Heart left ventricle (tissue), 16 donors: ENCODE data around the gene MPPED2. TPM values are rescaled to one million over a fixed set of nuclear protein-coding genes. Genes with fewer than 3 reads are reported as not detected.

ENCODE experiments used
- ATAC-seq, 4 donors: fragments of 200-7000 bp; cut with Tn5 transposase; one replicate each; pipeline ENCODE4 v1.9.1; 2020 to 2022; ENCODE audit warnings: moderate library complexity in 4 of 4, mild to moderate bottlenecking in 3 of 4, moderate number of reproducible peaks in 1 of 4
- DNase-seq, 5 donors: peaks; one replicate each; pipeline ENCODE4 v3.0.0-alpha.2; 2020
- H3K27ac ChIP-seq, 12 donors: fragments of 200-600 bp; sonication (generic) in 4 of 12; one replicate each; pipeline versions ENCODE4 v1.5.0 to v1.8.0; 2016 to 2022; ENCODE audit warnings: mild to moderate bottlenecking in 2 of 12
- H3K27me3 ChIP-seq, 9 donors: fragments of 200-600 bp; sonication (generic) in 2 of 9; one replicate each; pipeline versions ENCODE4 v1.5.1 to v1.8.0; 2016 to 2022; ENCODE audit warnings: mild to moderate bottlenecking in 3 of 9
- H3K36me3 ChIP-seq, 9 donors: fragments of 200-600 bp; sonication (generic) in 2 of 9; one replicate each; pipeline versions ENCODE4 v1.5.0 to v1.8.0; 2018 to 2022; ENCODE audit warnings: mild to moderate bottlenecking in 2 of 9
- H3K4me1 ChIP-seq, 12 donors: fragments of 200-600 bp; sonication (generic) in 4 of 12; one replicate each; pipeline versions ENCODE4 v1.5.0 to v1.8.0; 2016 to 2022; ENCODE audit warnings: mild to moderate bottlenecking in 3 of 12
- H3K4me3 ChIP-seq, 12 donors: fragments of 200-600 bp; sonication (generic) in 4 of 12; one replicate each; pipeline versions ENCODE4 v1.5.0 to v1.8.0; 2017 to 2022; ENCODE audit warnings: mild to moderate bottlenecking in 9 of 12, moderate library complexity in 4 of 12
- H3K9me3 ChIP-seq, 12 donors: fragments of 200-600 bp; sonication (generic) in 4 of 12; one replicate each; pipeline versions ENCODE4 v1.5.0 to v1.8.0; 2016 to 2022; ENCODE audit warnings: mild to moderate bottlenecking in 1 of 12
- CTCF ChIP-seq, 12 donors: fragments of 200-600 bp; sonication (generic) in 4 of 12; IDR thresholded peaks; one replicate each; pipeline versions ENCODE4 v1.5.0 to v1.8.0; 2018 to 2022; ENCODE audit warnings: antibody characterized with exemption in 12 of 12, mild to moderate bottlenecking in 5 of 12
- POLR2A ChIP-seq, 2 donors: fragments of 450-650 bp; IDR thresholded peaks; one replicate each; pipeline ENCODE4 v1.6.1; 2017; ENCODE audit warnings: antibody characterized with exemption in 2 of 2, mild to moderate bottlenecking in 2 of 2, moderate library complexity in 2 of 2
- WGBS, 4 donors: extraction: QIAGEN DNeasy Blood & Tissue Kit in 2 of 4; methylation state at CpG; one replicate each; pipeline versions ENCODE4 v1.1.5 to v1.1.7; 2013 to 2018; 5-methylcytosine and 5-hydroxymethylcytosine counted together
- intact Hi-C, 10 donors: fragments of 100-400 bp; cut with DNase I; formaldehyde crosslinking; loops; one replicate each; pipeline versions ENCODE4 v1.11.1 to v1.14.2; 2022
- polyA plus RNA-seq, 2 donors: library from polyadenylated mRNA; stranded (reverse); fragments of 200-250 nt; gene quantifications; one replicate each; pipeline ENCODE4 v1.2.3, GENCODE V29; 2013
- total RNA-seq, 9 donors: library from RNA; depleted of rRNA in 2 of 9; stranded (reverse); fragments of >200 nt in 2 of 9; fragmentation: NEBNext Ultra II Directional in 3 of 9; extraction: Animal tissue kit (Norgen Biotek cat#: 25700) in 3 of 9; gene quantifications; one replicate each; pipeline versions ENCODE4 v1.1.0 to v1.2.4, GENCODE V29; 2016 to 2023
- donor health status: ischemic (EF 13 %, LVEDD 7.1; RV severe dilation, severe dysfunction).
- donor health status: healthy with polysubstance abuse.
- donor health status: DM: no; HTN: yes; CAD: no.
- donor health status: DM: no; HTN: no; CAD: no.
- donor health status: ischemic (EF 25% LVEDD 6.9; RV normal size, moderate dysfunction).
- donor health status: ischemic (EF 25% LVEDD 5.7; RV mildly dilated, moderate dysfunction).
- donor health status: healthy.
- donor health status: DM: yes; HTN: yes; CAD: no.
- donor health status: ischemic (EF 35%, LVEDD 5.7; RV mildly dilated, moderate dysfunction).
- donor health status: nonischemic (EF 11% LVEDD 7.7; RV severe dilation, severe dysfunction).
- donor health status: DM: yes; HTN: yes; CAD: no.
- donor health status: PGD.
- donor health status: ischemic (EF 29% LVEDD 5.4; RV normal size, mild dysfunction).
- donor health status: nonischemic (EF 23%, LVEDD 6.1; RV moderate dilation, normal function).

The MPPED2 gene
- total and polyA plus RNA-seq, 11 donors = 2.7 to 14.3 (median 8.4) TPM

- intact Hi-C loops = loop anchor here in 2 of 10 donors (10.0 kb wide), 1 partner anchor 106 kb away; the partner anchor contains the start of gene MPPED2 (in 2 of the 2)
- H3K27ac ChIP-seq = peak overlapping the region; percentile 43 to 82 (median 64)
- 6 to 20% (median 11%) methylated on average over 3 of the region's 3 CpGs for WGBS, 4 donors
- H3K27me3 ChIP-seq = no peaks in the 10 kb centered on the region
- H3K4me3 ChIP-seq = peak overlapping the region in 1 of 12 donors; percentile 0
- DNase-seq (peak; percentile 62 to 85 (median 77)), ATAC-seq (peak; percentile 92 to 95 (median 94))
- H3K4me1 ChIP-seq = peaks cover 8 to 73% (median 33%) of the 10 kb centered on the region in 12 donors
- TF ChIP-seq CTCF (IDR thresholded peaks at IDR 0.05) = no peak
- TF ChIP-seq POLR2A (IDR thresholded peaks at IDR 0.05) = peak in 1 of 2 donors; percentile 19
- H3K9me3 ChIP-seq = no peaks in the 10 kb centered on the region
- H3K36me3 ChIP-seq = no peaks in the 10 kb centered on the region
These were observed 107.2 kb downstream of the MPPED2 start for GRCh38 chr11:30478923-30479322.

GRCh38 chr11:30477061-30477460 lies 109.1 kb downstream of the MPPED2 start:
- H3K4me3 ChIP-seq = no peak overlapping the region
- intact Hi-C loops = loop anchor here in 2 of 10 donors (10.0 kb wide), 1 partner anchor 108 kb away; the partner anchor contains the start of gene MPPED2 (in 2 of the 2)
- TF ChIP-seq CTCF (IDR thresholded peaks at IDR 0.05) = no peak
- TF ChIP-seq POLR2A (IDR thresholded peaks at IDR 0.05) = no peak
- H3K36me3 ChIP-seq = no peaks in the 10 kb centered on the region
- DNase-seq (no peak), ATAC-seq (no peak)
- H3K4me1 ChIP-seq = peaks cover 8 to 55% (median 28%) of the 10 kb centered on the region in 12 donors
- H3K27me3 ChIP-seq = no peaks in the 10 kb centered on the region
- H3K27ac ChIP-seq = no peak overlapping the region
- H3K9me3 ChIP-seq = no peaks in the 10 kb centered on the region

DNA sequence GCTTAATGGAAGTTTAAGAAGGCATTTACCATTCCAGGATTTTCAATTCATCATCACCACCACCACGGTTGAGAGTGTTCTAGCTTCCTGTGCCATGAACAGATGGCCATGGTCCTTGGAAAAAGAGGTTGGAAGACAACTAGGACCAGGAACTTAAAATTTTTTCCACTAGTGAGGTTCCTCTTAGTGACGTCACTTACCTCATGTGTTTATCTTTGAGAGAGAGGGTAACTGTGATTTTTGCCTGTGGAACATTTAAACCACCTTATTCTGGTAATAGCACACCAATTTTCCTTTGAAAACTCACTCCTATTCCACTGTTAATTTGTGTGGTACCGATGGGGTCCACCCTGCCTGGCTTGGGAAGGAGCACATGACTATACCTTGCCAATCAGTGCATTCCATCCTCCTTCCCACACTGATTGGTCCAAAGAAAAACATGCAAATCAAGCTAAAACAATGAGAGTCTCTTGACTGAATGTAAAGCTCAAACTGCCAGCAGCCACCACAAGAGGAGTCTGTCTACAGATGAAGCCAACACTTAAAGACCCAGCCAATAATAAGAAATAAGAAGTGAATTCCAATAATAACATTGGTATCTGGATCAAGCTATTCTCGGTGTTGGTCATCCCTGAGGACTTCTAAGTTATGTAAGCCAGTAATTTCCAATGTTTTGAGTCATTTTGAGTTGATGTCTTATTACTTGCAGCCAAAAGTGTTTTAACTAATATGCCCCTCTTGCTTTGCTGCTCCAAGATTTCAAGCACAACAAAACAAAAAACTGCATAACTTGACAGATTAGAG lies 111.8 kb downstream of the MPPED2 start:
- ATAC-seq (peak in 2 of 4 donors; percentile 8 to 14), DNase-seq (no peak)
- Histone ChIP-seq H3K4me1 (peaks cover 0 to 36% (median 16%) of the 10 kb centered on the region in 12 donors), H3K4me3 (no peak overlapping the region), H3K36me3 (no peaks in the 10 kb centered on the region), H3K9me3 (no peaks in the 10 kb centered on the region), H3K27me3 (no peaks in the 10 kb centered on the region), H3K27ac (no peak overlapping the region)
- TF ChIP-seq POLR2A (IDR thresholded peaks at IDR 0.05) (no peak), CTCF (IDR thresholded peaks at IDR 0.05) (peak in 1 of 12 donors; percentile 9)
- WGBS, 4 donors = 61 to 75% (median 67%) methylated on average over 4 of the region's 4 CpGs
- intact Hi-C loops = loop anchor here in 2 of 10 donors (10.0 kb wide), 1 partner anchor 110 kb away; the partner anchor contains the start of gene MPPED2 (in 2 of the 2)

GRCh38 chr11:30471244-30471643 lies 114.9 kb downstream of the MPPED2 start:
- no peaks in the 10 kb centered on the region for H3K9me3 ChIP-seq
- H3K27ac ChIP-seq = no peak overlapping the region
- no peaks in the 10 kb centered on the region for H3K36me3 ChIP-seq
- peaks cover 4 to 31% (median 16%) of the 10 kb centered on the region in 12 donors for H3K4me1 ChIP-seq
- no peaks in the 10 kb centered on the region for H3K27me3 ChIP-seq
- intact Hi-C loops = loop anchor here in 2 of 10 donors (10.0 kb wide), 1 partner anchor 114 kb away; the partner anchor contains the start of gene MPPED2 (in 2 of the 2)
- TF ChIP-seq POLR2A (IDR thresholded peaks at IDR 0.05) (no peak), CTCF (IDR thresholded peaks at IDR 0.05) (no peak)
- no peak for ATAC-seq
- WGBS, 4 donors = 65 to 81% (median 72%) methylated on average over 2 of the region's 2 CpGs
- no peak for DNase-seq
- H3K4me3 ChIP-seq = no peak overlapping the region
